ENCODE results near the gene METTL22.

Gene METTL22

GRCh38 chr16:8675183-8676159, 54.0 kb downstream of the METTL22 start:
- TF ChIP-seq, protein P1, sequence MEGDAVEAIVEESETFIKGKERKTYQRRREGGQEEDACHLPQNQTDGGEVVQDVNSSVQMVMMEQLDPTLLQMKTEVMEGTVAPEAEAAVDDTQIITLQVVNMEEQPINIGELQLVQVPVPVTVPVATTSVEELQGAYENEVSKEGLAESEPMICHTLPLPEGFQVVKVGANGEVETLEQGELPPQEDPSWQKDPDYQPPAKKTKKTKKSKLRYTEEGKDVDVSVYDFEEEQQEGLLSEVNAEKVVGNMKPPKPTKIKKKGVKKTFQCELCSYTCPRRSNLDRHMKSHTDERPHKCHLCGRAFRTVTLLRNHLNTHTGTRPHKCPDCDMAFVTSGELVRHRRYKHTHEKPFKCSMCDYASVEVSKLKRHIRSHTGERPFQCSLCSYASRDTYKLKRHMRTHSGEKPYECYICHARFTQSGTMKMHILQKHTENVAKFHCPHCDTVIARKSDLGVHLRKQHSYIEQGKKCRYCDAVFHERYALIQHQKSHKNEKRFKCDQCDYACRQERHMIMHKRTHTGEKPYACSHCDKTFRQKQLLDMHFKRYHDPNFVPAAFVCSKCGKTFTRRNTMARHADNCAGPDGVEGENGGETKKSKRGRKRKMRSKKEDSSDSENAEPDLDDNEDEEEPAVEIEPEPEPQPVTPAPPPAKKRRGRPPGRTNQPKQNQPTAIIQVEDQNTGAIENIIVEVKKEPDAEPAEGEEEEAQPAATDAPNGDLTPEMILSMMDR (IDR thresholded peaks at IDR 0.05; ENCODE audit: insufficient read depth, missing control alignments): no peak
- FAIRE-seq (no peak), DNase-seq (ENCODE audit: insufficient read length, low spot score) (no peak)

- DNase-seq (ENCODE audit: insufficient read length, low spot score): no peak
- no peak for FAIRE-seq
- TF ChIP-seq, protein P1 (IDR thresholded peaks at IDR 0.05; ENCODE audit: insufficient read depth, missing control alignments): no peak
Observed at GRCh38 chr16:8676160-8676547, 54.7 kb downstream of the METTL22 start.

- FAIRE-seq: no peak
- TF ChIP-seq, protein P1 (IDR thresholded peaks at IDR 0.05; ENCODE audit: insufficient read depth, missing control alignments): no peak
- no peak for DNase-seq (ENCODE audit: insufficient read length, low spot score)
Observed at GRCh38 chr16:8676737-8677375, 55.4 kb downstream of the METTL22 start.

GRCh38 chr16:8677481-8677880, 56.0 kb downstream of the METTL22 start:
- TF ChIP-seq, protein P1 (IDR thresholded peaks at IDR 0.05; ENCODE audit: insufficient read depth, missing control alignments): no peak

GRCh38 chr16:8678068-8678927, 56.8 kb downstream of the METTL22 start:
- DNase-seq (ENCODE audit: insufficient read length, low spot score): no peak
- no peak for FAIRE-seq
- TF ChIP-seq, protein P1 (IDR thresholded peaks at IDR 0.05; ENCODE audit: insufficient read depth, missing control alignments): no peak

More at GRCh38 chr16:8677481-8677880, 56.0 kb downstream of the METTL22 start:
- FAIRE-seq: no peak
- DNase-seq (ENCODE audit: insufficient read length, low spot score): no peak

DNA sequence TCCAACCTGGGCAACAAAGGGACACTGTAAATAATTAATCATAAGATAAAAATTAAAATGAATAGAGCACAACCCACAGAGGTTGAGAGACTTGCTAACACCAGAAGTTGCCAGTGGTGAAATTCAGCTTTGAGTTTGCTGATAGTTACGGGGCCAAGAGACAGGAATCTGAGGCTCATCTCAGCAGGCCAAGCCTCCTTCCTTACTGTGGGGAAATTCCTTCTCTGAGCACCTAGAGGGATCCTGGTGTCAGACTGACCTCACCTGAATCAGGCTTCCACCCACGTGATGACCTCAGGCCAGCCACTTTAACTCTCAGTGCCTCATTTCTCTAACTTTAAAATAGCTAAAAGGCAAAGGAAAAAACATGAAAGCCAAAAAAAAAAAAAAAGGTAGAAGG, 57.7 kb downstream of the METTL22 start:
- no peak for DNase-seq (ENCODE audit: insufficient read length, low spot score)
- TF ChIP-seq, protein P1 (IDR thresholded peaks at IDR 0.05; ENCODE audit: insufficient read depth, missing control alignments): no peak
- FAIRE-seq: no peak

All from D721Med (cell line).